Vagina (tissue), 2 donors: ENCODE data around the gene CELA3A.

Experiments used
- POLR2A ChIP-seq, 2 donors: fragments of 450-650 bp; IDR thresholded peaks; one replicate each; pipeline ENCODE4 v1.6.1; 2017; ENCODE audit warnings: antibody characterized with exemption in 2 of 2, mild to moderate bottlenecking in 2 of 2, moderate library complexity in 2 of 2
- TF ChIP-seq, protein P1 (sequence below), 3 experiments: fragments of 450-650 bp in 2 of 3; fragments of 200-600 bp in 1 of 3; sonication (generic) in 1 of 3; IDR thresholded peaks; one replicate each; pipeline ENCODE4 v1.5.1; 2017 to 2019; ENCODE audit warnings: antibody characterized with exemption in 3 of 3, mild to moderate bottlenecking in 2 of 3, moderate library complexity in 2 of 3

DNA sequence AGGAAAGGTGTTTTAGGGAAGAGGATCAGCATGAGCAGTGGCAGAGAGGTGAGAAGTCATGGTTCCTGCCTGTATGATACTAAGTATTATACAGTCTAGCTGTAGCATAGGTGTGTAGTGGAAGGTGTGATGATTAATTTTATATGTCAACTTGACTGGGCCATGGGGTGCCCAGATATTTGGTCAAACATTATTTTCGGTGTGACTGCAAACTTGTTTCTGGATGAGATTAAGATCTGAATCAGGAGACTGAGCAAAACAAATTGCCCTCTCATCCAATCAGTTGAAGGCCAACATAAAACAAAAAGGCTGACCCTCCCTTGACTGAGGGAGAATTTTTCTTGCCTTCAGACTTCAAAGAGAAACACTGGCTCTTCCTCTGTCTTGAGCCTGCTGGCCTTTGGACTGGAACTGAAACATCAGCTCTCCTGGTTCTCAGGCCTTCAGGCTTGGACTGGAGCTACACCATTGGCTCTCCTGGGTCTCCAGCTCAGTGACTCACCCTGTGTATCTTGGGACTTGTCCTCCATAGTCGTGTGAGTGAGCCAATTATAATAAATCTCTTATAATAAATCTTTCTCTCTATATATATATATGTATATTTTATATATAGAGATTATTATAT, 44.3 kb downstream of the CELA3A start:
- TF ChIP-seq POLR2A (IDR thresholded peaks at IDR 0.05), result no peak
- TF ChIP-seq, protein P1, sequence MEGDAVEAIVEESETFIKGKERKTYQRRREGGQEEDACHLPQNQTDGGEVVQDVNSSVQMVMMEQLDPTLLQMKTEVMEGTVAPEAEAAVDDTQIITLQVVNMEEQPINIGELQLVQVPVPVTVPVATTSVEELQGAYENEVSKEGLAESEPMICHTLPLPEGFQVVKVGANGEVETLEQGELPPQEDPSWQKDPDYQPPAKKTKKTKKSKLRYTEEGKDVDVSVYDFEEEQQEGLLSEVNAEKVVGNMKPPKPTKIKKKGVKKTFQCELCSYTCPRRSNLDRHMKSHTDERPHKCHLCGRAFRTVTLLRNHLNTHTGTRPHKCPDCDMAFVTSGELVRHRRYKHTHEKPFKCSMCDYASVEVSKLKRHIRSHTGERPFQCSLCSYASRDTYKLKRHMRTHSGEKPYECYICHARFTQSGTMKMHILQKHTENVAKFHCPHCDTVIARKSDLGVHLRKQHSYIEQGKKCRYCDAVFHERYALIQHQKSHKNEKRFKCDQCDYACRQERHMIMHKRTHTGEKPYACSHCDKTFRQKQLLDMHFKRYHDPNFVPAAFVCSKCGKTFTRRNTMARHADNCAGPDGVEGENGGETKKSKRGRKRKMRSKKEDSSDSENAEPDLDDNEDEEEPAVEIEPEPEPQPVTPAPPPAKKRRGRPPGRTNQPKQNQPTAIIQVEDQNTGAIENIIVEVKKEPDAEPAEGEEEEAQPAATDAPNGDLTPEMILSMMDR (IDR thresholded peaks at IDR 0.05), result no peak
